CD4-positive, alpha-beta T cell treated with Interleukin-2 at 100 ng/mL for 4 hours (primary cell): ENCODE results near the gene TGFBR2.
A peak's percentile ranks its signal among the peaks of the same experiment; 100 is the strongest.

Source experiments
- DNase-seq: peaks from one replicate; pipeline ENCODE4 v3.0.0-alpha.2; 2020; ENCODE audit warnings: low spot score

The TGFBR2 gene

GRCh38 chr3:30606301-30607031, at the start of gene TGFBR2:
TGFBR2 (plus strand) TSS chr3:30606601; CDS start chr3:30606884, 283 bp downstream.
- DNase-seq: peak; percentile 81

DNA sequence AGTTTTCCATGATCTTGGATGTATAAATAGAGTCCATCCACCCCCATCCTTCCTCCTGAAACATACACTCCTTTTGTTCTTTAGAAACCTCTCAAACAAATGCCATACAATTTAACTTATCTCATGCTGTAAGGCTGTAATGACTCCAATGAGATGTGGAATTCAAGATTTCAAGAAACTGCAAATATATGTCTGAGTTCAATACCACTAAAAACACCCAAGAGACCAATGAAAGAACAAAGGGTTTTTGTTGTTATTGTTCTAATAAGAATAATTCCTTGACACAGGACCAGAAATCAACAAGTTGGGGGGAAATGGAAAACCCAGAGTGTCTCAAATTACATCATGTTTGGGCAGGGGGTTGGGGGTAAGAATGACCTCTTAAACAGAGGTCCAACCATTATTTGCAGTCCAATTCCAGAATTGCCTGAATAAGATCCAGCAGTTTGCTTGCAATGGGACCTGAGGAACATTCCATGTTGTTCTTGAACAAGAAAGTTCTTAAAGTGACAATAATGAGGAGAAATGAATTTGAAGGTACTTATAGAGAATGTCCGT, 48.6 kb upstream of the TGFBR2 start:
- DNase-seq: no peak

- no peak for DNase-seq
Measured at GRCh38 chr3:30563956-30564355, 42.4 kb upstream of the TGFBR2 start.

DNA sequence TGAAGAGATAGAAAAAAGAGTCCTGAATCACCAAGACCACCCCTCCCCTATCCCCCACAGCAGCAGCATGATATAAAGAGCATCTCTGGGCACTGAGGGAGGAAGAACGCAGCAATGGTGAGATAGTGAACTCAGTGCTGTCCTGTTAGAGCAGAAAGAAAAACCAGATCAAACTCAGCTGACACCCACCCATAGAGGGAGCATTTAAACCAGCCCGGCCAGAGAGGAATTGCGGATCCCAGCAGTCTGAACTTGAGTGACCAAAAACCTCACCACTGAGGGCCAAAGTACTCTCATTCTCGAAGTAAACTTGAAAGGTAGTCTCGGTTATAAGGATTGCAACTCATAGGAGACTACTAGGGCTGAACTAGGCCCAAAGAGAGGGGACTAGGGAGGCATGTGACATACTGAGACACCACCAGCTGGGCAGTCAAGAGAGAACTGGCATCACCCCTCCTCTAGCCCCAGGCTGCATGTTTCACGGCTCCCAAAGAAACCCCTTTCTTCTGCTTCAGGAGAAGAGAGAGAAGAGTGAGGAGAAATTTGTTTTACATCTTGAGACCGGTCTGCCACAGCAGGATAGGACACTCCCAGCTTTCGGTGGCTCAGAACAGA, 39.2 kb upstream of the TGFBR2 start:
- no peak for DNase-seq

GRCh38 chr3:30576946-30577345, 29.5 kb upstream of the TGFBR2 start:
- DNase-seq: no peak

- DNase-seq: no peak
Measured at GRCh38 chr3:30577788-30578187, 28.6 kb upstream of the TGFBR2 start.

DNA sequence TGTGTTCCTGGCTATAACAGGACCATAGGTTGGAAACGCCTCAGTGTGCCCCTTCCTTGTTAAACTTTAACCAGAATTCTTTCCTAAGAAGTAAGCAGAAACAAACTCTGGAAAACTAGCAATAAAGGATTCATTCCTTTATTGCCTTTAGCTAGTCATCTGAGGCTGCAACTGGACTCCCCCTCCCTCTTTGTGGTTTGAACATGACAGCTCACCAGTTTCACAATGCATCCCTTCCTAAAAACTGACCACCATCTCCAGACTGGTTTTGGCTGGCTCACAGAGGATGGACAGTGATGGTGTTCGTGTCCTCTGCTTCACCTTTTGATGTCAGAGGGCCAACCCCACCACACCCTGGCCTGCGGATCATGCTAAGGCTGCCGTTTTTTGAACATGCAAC, 27.9 kb upstream of the TGFBR2 start:
- no peak for DNase-seq

- DNase-seq: no peak
Measured at GRCh38 chr3:30578986-30579579, 27.3 kb upstream of the TGFBR2 start.

GRCh38 chr3:30581067-30581585, 25.3 kb upstream of the TGFBR2 start:
- DNase-seq: no peak

DNA sequence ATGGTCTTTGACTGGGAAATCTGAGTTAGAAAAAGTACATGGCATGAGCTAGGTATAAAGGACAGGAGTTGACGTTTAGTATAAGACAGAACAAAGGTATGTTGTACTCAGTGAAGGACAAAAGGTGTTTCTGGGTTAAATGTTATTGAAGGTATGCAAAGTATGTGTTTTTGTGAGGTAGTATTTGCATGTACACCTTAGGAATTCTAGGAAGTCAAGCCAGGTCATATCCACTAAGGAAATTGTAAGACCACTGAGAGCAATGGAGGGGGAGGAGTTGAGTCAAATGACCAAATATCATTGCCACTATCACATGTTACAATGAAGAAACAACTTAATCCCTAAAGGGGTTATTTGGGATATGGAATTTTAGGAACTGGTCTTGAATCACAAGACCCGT, 24.4 kb upstream of the TGFBR2 start:
- DNase-seq: no peak

- no peak for DNase-seq
Measured at GRCh38 chr3:30583973-30584372, 22.4 kb upstream of the TGFBR2 start.

DNA sequence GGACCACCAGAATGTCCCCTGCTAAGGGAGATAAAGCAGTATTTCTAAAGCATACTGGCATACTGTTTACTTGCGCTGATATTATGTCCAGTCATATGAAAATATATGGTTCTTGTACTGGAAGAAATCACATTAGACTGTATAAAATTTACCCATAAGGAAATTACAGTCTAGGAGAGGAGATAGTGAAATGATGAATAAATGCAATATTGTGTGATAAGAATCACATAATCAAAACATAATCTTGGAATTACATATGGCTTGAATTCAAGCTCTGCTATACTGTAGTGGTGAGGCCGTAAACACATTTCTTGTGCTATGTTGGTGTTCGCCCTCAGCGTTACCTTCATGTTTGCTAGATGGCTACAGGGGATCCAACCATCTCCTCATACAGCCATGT, 20.7 kb upstream of the TGFBR2 start:
- DNase-seq: no peak

DNA sequence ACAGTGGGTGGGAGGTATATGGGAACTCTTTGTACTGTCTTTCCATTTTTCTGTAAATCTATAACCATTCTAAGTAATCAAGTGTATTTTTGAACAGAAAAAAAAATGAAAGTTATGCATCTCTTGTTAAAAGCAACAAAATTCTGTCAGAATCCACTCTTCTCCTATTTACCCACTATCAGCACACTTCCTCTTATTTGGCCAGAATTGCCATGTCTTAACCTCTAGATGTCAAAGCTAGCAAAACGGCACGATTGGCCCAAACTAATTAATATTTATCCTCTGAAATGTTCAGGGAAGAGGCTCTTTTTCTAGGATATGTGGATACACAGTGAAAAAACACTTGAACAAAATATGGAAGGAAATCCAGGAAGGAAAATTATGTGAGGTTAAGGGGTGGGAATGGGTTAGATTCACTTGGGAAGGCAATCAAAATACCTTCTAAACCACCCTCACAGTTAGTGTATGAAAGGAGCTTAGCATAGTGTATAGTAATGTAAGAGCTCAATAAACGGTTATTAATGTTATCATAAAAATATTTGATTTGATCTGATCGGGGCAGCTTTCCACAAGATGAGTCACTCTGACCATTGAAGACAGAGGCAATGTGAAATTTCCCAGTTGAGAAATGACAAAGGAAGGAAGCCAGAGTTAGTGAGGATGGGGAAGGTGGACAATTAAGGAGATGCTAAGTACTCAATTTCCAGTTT, 20.1 kb upstream of the TGFBR2 start:
- DNase-seq: no peak

DNA sequence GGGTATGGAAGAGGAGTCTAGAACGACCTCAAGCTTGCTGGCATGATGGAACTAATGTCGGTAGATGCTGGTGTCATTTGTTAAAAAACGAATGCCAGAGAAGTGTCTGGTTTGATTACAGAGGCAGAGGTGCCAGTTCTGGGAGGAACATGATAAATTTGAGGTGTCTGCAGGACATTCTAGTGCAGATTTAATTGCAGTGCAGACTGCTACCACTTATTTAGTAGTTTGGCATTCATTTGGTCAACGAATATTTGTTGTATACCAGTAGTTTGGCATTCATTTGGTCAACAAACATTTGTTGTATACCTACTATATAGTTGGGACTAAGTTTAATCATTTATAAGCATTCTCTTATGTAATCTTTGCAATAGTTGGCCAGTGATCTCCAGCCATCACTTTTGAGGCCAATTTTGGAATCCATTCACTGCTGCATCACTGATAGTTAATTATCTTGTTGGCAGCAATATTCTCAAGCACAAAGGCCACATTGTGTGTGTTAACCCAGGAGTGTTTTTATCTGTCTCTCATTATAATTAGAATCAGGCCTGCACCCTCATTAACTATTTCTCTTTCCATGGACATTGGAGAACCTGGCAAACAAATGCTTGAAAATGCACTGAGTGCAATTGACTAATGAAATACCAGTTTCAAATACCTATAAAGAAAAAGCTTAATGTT, 19.5 kb upstream of the TGFBR2 start:
- DNase-seq: no peak

GRCh38 chr3:30587904-30588303, 18.5 kb upstream of the TGFBR2 start:
- no peak for DNase-seq

DNA sequence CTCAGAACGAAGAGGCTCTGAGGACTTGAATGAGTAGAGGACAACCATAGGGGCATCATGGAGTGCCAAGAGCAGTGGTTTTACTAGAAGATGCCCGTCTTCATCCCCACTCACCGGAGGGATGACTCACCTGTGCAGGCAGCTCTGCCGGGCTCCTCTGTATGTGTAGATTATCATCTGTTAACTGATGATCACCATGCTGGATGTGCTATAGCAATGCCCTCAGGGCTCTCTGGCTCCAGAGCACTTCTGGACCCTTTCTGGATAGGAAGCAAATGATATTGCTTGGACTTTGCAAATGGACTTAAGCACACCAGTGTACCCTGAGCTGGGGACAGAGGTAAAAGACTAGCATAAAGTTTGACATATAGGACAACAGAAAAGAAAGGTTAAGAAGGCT, 10.2 kb upstream of the TGFBR2 start:
- no peak for DNase-seq

- no peak for DNase-seq
Measured at GRCh38 chr3:30597131-30597768, 9.2 kb upstream of the TGFBR2 start.

- no peak for DNase-seq
Measured at GRCh38 chr3:30597769-30598134, 8.6 kb upstream of the TGFBR2 start.

- no peak for DNase-seq
Measured at GRCh38 chr3:30598668-30599545, 7.5 kb upstream of the TGFBR2 start.

DNA sequence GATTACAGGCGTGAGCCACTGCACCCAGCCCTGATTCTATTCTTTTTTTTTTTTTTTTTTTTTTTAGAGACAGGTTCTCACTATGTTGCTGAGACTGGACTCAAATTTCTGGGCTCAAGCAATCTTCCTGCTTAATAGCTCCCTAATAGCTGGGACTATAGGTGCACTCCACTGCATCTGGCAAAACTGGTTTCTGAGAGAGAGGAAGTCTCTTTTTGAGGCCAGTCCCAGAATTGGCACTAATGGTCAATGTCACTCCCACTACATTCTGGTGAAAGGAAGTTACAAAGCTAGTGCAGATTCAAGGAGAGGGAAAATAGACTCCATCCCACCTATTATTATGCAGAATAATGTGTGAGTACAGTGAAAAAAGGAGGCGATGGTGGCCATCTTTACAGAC, 5.8 kb upstream of the TGFBR2 start:
- DNase-seq: no peak
